ENCODE measurements around the gene AK8. TPM values are rescaled to one million over a fixed set of nuclear protein-coding genes. Genes with fewer than 3 reads are reported as not detected.
"Not testable (repeated sequence)": the region's sequence is repeated elsewhere in the genome, so short reads cannot be mapped to it uniquely, and the experiment has no call there.

The AK8 gene
- total RNA-seq, 3 donors from 2014 or later (not counting 1 experiment from before 2014, with no cell fraction given), result 0.14 to 0.21 (median 0.18) TPM

DNA sequence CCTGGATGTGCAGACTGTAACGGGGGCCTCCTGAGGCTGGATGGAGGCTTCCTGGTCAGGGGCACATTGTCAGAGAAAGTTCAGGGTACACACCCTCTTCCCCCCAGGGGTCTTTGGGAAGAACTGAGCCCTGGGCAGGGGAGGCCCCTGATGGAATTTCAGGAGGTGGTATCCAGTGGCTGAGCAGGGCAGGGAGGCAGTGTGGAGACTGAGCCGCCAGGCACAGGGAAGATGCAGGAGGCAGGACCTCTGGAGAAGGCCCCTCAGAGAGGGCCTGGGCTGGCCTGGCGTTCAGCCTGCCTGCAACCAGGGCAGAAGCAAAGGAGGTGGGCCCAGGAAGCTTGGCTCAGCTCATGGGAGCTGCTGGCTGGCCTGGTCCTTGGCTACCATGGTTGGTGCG, 154.3 kb downstream of the AK8 start:
- H3K27ac Mint-ChIP-seq, result no peak overlapping the region
- Histone ChIP-seq H3K27me3 (ENCODE audit: control insufficient read depth, insufficient read depth, low read length) (peaks cover 2% of the 10 kb centered on the region), H3K36me3 (ENCODE audit: control insufficient read depth, insufficient read depth, low read length) (no peaks in the 10 kb centered on the region), H3K27ac (ENCODE audit: low read length) (no peak overlapping the region), H3K4me1 (ENCODE audit: control insufficient read depth, insufficient read depth, low read length) (no peaks in the 10 kb centered on the region), H3K4me3 (ENCODE audit: low read length) (no peak overlapping the region), H3K9me3 (ENCODE audit: control insufficient read depth, insufficient read depth, low read length) (no peaks in the 10 kb centered on the region)
- TF ChIP-seq, protein P1, sequence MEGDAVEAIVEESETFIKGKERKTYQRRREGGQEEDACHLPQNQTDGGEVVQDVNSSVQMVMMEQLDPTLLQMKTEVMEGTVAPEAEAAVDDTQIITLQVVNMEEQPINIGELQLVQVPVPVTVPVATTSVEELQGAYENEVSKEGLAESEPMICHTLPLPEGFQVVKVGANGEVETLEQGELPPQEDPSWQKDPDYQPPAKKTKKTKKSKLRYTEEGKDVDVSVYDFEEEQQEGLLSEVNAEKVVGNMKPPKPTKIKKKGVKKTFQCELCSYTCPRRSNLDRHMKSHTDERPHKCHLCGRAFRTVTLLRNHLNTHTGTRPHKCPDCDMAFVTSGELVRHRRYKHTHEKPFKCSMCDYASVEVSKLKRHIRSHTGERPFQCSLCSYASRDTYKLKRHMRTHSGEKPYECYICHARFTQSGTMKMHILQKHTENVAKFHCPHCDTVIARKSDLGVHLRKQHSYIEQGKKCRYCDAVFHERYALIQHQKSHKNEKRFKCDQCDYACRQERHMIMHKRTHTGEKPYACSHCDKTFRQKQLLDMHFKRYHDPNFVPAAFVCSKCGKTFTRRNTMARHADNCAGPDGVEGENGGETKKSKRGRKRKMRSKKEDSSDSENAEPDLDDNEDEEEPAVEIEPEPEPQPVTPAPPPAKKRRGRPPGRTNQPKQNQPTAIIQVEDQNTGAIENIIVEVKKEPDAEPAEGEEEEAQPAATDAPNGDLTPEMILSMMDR (IDR thresholded peaks at IDR 0.05), result no peak
- no peaks in the 10 kb centered on the region for H3K36me3 Mint-ChIP-seq
- H3K9me3 Mint-ChIP-seq, result no peaks in the 10 kb centered on the region
- WGBS (ENCODE audit: insufficient coverage), result 84% methylated on average over 4 of the region's 4 CpGs
- no peaks in the 10 kb centered on the region for H3K4me1 Mint-ChIP-seq
- DNase-seq (no peak), ATAC-seq (no peak)
- H3K4me3 Mint-ChIP-seq, result no peak overlapping the region
- intact Hi-C loops (cut with micrococcal nuclease), result no loop called here
- H3K27me3 Mint-ChIP-seq (ENCODE audit: low read depth in 2 of 2), result peaks cover 9 to 19% of the 10 kb centered on the region in 2 donors

DNA sequence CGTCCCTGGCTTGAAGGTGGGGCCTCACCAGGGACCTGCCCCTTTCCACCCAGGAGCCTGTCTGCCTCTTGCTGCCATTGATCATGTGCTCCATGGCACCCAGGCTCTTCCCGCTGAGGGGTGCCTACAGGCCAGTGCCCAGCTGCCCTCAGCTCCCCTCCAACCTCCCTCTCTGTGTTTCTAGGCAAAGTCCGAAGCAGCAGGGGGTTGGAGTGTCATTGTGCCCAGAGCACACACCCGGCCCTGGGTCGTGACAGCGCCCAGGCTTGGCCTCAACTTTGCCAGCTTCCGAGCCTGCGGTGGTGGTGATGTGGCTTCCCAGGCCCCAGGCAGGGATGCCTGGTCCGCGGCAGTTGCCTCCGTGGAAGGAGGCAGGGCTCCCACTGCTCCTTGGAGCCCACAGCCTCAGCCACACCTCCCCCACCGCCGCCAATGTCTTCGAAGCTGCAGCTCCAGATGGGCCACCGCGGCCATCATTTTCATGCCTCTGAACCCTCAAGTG, 155.5 kb downstream of the AK8 start:
- intact Hi-C loops (cut with micrococcal nuclease), result no loop called here
- DNase-seq (no peak), ATAC-seq (no peak)
- Mint-ChIP-seq H3K36me3 (no peaks in the 10 kb centered on the region), H3K27ac (no peak overlapping the region), H3K4me1 (no peaks in the 10 kb centered on the region), H3K27me3 (ENCODE audit: low read depth in 2 of 2) (peaks cover 15 to 19% of the 10 kb centered on the region in 2 donors), H3K4me3 (no peak overlapping the region), H3K9me3 (no peaks in the 10 kb centered on the region)
- Histone ChIP-seq H3K27ac (ENCODE audit: low read length) (no peak overlapping the region), H3K36me3 (ENCODE audit: control insufficient read depth, insufficient read depth, low read length) (no peaks in the 10 kb centered on the region), H3K27me3 (ENCODE audit: control insufficient read depth, insufficient read depth, low read length) (peaks cover 4% of the 10 kb centered on the region), H3K4me1 (ENCODE audit: control insufficient read depth, insufficient read depth, low read length) (no peaks in the 10 kb centered on the region), H3K4me3 (ENCODE audit: low read length) (no peak overlapping the region), H3K9me3 (ENCODE audit: control insufficient read depth, insufficient read depth, low read length) (no peaks in the 10 kb centered on the region)
- WGBS (ENCODE audit: insufficient coverage), result 94% methylated on average over 16 of the region's 16 CpGs
- TF ChIP-seq, protein P1 (IDR thresholded peaks at IDR 0.05), result no peak

DNA sequence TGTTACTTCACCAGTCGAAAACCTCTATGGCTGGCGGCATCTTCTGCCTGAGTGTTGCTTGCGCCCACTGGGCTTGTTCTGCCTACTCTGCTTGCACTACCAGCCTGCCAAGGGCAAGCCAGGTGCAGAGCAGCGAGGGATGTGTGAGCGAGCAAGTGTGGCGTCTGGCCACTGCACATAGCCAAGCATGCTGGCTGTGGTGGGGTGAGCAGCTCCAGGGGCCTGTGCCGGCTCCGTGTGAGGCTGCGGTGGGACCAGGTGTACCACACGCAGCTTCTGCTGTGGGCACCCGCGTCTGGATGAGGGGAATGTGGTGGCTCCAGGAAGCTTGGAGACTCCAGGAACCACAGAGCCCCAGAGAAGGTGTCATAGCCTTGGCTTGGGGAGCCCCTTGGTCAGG, 156.4 kb downstream of the AK8 start:
- DNase-seq (no peak), ATAC-seq (no peak)
- H3K36me3 ChIP-seq (ENCODE audit: control insufficient read depth, insufficient read depth, low read length), result no peaks in the 10 kb centered on the region
- no peaks in the 10 kb centered on the region for H3K4me1 Mint-ChIP-seq
- WGBS (ENCODE audit: insufficient coverage), result 75% methylated on average over 12 of the region's 12 CpGs
- H3K4me3 ChIP-seq (ENCODE audit: low read length), result no peak overlapping the region
- TF ChIP-seq, protein P1 (IDR thresholded peaks at IDR 0.05), result no peak
- H3K27ac Mint-ChIP-seq, result no peak overlapping the region
- no peaks in the 10 kb centered on the region for H3K9me3 ChIP-seq (ENCODE audit: control insufficient read depth, insufficient read depth, low read length)
- no peaks in the 10 kb centered on the region for H3K4me1 ChIP-seq (ENCODE audit: control insufficient read depth, insufficient read depth, low read length)
- H3K36me3 Mint-ChIP-seq, result no peaks in the 10 kb centered on the region
- H3K27ac ChIP-seq (ENCODE audit: low read length), result no peak overlapping the region
- no peak overlapping the region for H3K4me3 Mint-ChIP-seq
- intact Hi-C loops (cut with micrococcal nuclease), result no loop called here
- no peaks in the 10 kb centered on the region for H3K9me3 Mint-ChIP-seq
- H3K27me3 ChIP-seq (ENCODE audit: control insufficient read depth, insufficient read depth, low read length), result peaks cover 4% of the 10 kb centered on the region
- peaks cover 17 to 20% of the 10 kb centered on the region in 2 donors for H3K27me3 Mint-ChIP-seq (ENCODE audit: low read depth in 2 of 2)

DNA sequence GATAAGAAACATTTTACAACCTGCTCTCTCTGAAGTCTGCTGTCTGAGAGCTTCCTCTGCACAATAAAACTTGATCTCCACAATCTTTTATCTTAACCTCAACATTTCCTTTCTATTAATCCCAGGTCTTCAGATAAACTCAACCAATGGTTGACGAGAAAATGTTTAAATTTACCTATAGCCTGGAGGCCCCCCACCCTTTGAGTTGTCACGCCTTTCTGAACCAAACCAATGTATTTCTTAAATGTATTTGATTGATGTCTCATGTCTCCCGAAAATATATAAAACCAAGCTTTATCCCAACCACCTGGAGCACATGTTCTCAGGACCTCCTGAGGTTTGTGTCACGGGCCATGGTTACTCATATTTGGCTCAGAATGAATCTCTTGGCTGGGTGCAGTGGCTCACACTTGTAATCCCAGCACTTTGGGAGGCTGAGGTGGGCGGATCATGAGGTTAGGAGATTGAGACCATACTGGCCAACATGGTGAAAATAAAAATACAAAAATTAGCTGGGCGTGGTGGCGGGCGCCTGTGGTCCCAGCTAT, 159.6 kb downstream of the AK8 start:
- H3K4me3 ChIP-seq (ENCODE audit: low read length); H3K27ac ChIP-seq (ENCODE audit: low read length); H3K27ac Mint-ChIP-seq; DNase-seq; intact Hi-C loops (cut with micrococcal nuclease); H3K36me3 ChIP-seq (ENCODE audit: control insufficient read depth, insufficient read depth, low read length); H3K36me3 Mint-ChIP-seq; H3K4me1 Mint-ChIP-seq; H3K9me3 Mint-ChIP-seq; H3K9me3 ChIP-seq (ENCODE audit: control insufficient read depth, insufficient read depth, low read length); H3K27me3 ChIP-seq (ENCODE audit: control insufficient read depth, insufficient read depth, low read length); H3K4me1 ChIP-seq (ENCODE audit: control insufficient read depth, insufficient read depth, low read length); ATAC-seq; H3K4me3 Mint-ChIP-seq: not testable (repeated sequence)
- peaks cover 18 to 20% of the 10 kb centered on the region in 2 donors for H3K27me3 Mint-ChIP-seq (ENCODE audit: low read depth in 2 of 2)
- 46% methylated on average over 8 of the region's 8 CpGs for WGBS (ENCODE audit: insufficient coverage)

Data from natural killer cell (primary cell).